Liver (tissue), 9 donors: ENCODE measurements around the gene ZNF536. TPM values are rescaled to one million over a fixed set of nuclear protein-coding genes. Genes with fewer than 3 reads are reported as not detected.

Experiments
- DNase-seq: peaks from one replicate; pipeline ENCODE4 v3.0.0-alpha.2; 2017; ENCODE audit warnings: low spot score
- H3K27ac ChIP-seq, 2 donors: one replicate each; pipeline ENCODE4 v1.7.0; 2013; ENCODE audit warnings: inconsistent platforms in 2 of 2, low read length in 2 of 2, control low read depth in 1 of 2, low read depth in 1 of 2, mild to moderate bottlenecking in 1 of 2
- H3K27me3 ChIP-seq, 4 donors: one replicate each; pipeline versions ENCODE4 v1.6.1 to v1.7.0; 2013; ENCODE audit warnings: low read length in 3 of 4, inconsistent platforms in 1 of 4, mild to moderate bottlenecking in 1 of 4, moderate library complexity in 1 of 4; ENCODE audit not compliant: control insufficient read depth in 4 of 4, insufficient read depth in 4 of 4
- H3K36me3 ChIP-seq, 4 donors: one replicate each; pipeline versions ENCODE4 v1.6.1 to v1.7.0; 2013; ENCODE audit warnings: low read length in 3 of 4, mild to moderate bottlenecking in 3 of 4, low read depth in 1 of 4, moderate library complexity in 1 of 4; ENCODE audit not compliant: control insufficient read depth in 4 of 4, insufficient read depth in 3 of 4
- H3K4me1 ChIP-seq, 4 donors: one replicate each; pipeline versions ENCODE4 v1.6.1 to v1.7.0; 2013; ENCODE audit warnings: low read length in 3 of 4, mild to moderate bottlenecking in 3 of 4, moderate library complexity in 1 of 4; ENCODE audit not compliant: control insufficient read depth in 4 of 4, insufficient read depth in 4 of 4
- H3K4me3 ChIP-seq, 3 donors: one replicate each; pipeline versions ENCODE4 v1.6.1 to v1.7.0; 2013; ENCODE audit warnings: low read length in 3 of 3, control low read depth in 1 of 3, low read depth in 1 of 3, mild to moderate bottlenecking in 1 of 3
- H3K9ac ChIP-seq, 2 donors: one replicate each; pipeline ENCODE4 v1.7.0; 2013; ENCODE audit warnings: low read length in 2 of 2, mild to moderate bottlenecking in 2 of 2, moderate library complexity in 2 of 2, control low read depth in 1 of 2, low read depth in 1 of 2
- H3K9me3 ChIP-seq, 4 donors: one replicate each; pipeline versions ENCODE4 v1.6.1 to v1.7.0; 2013; ENCODE audit warnings: low read length in 3 of 4; ENCODE audit not compliant: control insufficient read depth in 4 of 4
- EGR1 ChIP-seq, 2 donors: IDR thresholded peaks; 2 replicates each; pipeline ENCODE4 v1.6.1; 2016 to 2018; ENCODE audit warnings: antibody characterized with exemption in 2 of 2, low read depth in 2 of 2
- FOXA1 ChIP-seq: IDR thresholded peaks from 2 replicates; pipeline ENCODE4 v1.6.1; 2016; ENCODE audit warnings: antibody characterized with exemption
- FOXA2 ChIP-seq: IDR thresholded peaks from 2 replicates; pipeline ENCODE4 v1.6.1; 2016; ENCODE audit warnings: antibody characterized with exemption
- GABPA ChIP-seq, 2 donors: IDR thresholded peaks in 1 of 2; conservative IDR thresholded peaks in 1 of 2; 2 replicates each; pipeline ENCODE4 v1.6.1; 2016; ENCODE audit warnings: antibody characterized with exemption in 2 of 2, mild to moderate bottlenecking in 1 of 2, moderate library complexity in 1 of 2
- HNF4A ChIP-seq, 2 donors: conservative IDR thresholded peaks; 2 replicates each; pipeline ENCODE4 v1.6.1; 2016; ENCODE audit warnings: antibody characterized with exemption in 2 of 2, mild to moderate bottlenecking in 2 of 2
- HNF4G ChIP-seq: IDR thresholded peaks from 2 replicates; pipeline ENCODE4 v1.6.1; 2016; ENCODE audit warnings: antibody characterized with exemption
- JUND ChIP-seq, 2 donors: IDR thresholded peaks; 2 replicates each; pipeline ENCODE4 v1.6.1; 2016; ENCODE audit warnings: antibody characterized with exemption in 2 of 2
- NR2F2 ChIP-seq: IDR thresholded peaks from 2 replicates; pipeline ENCODE4 v1.6.1; 2016; ENCODE audit warnings: antibody characterized with exemption
- RAD21 ChIP-seq, 2 donors: IDR thresholded peaks; 2 replicates each; pipeline ENCODE4 v1.6.1; 2016; ENCODE audit warnings: antibody characterized with exemption in 2 of 2, mild to moderate bottlenecking in 2 of 2
- RXRA ChIP-seq, 2 donors: IDR thresholded peaks; 2 replicates each; pipeline ENCODE4 v1.6.1; 2017 to 2018; ENCODE audit warnings: antibody characterized with exemption in 2 of 2, mild to moderate bottlenecking in 1 of 2
- SP1 ChIP-seq: IDR thresholded peaks from 2 replicates; pipeline ENCODE4 v1.6.1; 2018; ENCODE audit warnings: antibody characterized with exemption, mild to moderate bottlenecking
- TAF1 ChIP-seq: conservative IDR thresholded peaks from 2 replicates; pipeline ENCODE4 v1.6.1; 2016; ENCODE audit warnings: antibody characterized with exemption, mild to moderate bottlenecking
- YY1 ChIP-seq: IDR thresholded peaks from 2 replicates; pipeline ENCODE4 v1.6.1; 2016; ENCODE audit warnings: antibody characterized with exemption, mild to moderate bottlenecking
- WGBS: extraction: QIAGEN DNeasy Blood & Tissue Kit; methylation state at CpG from one replicate; pipeline ENCODE4 v1.1.7; 2013; 5-methylcytosine and 5-hydroxymethylcytosine counted together
- polyA plus RNA-seq, 2 donors: library from polyadenylated mRNA; stranded (reverse) in 1 of 2; unstranded in 1 of 2; fragments of 200-250 nt in 1 of 2; fragments of >200 nt in 1 of 2; fragmentation: Nextera tagmentation in 1 of 2; extraction: Ambion mirVana in 1 of 2; gene quantifications; one replicate each; pipeline versions ENCODE4 v1.2.1 to v1.2.3, GENCODE V29; 2013 to 2015
- total RNA-seq, 2 donors: library from RNA; depleted of rRNA; stranded (reverse); fragments of >200 nt; gene quantifications; one replicate each; pipeline ENCODE4 v1.2.3, GENCODE V29; 2014
- TF ChIP-seq, protein P1 (sequence below): IDR thresholded peaks from 2 replicates; pipeline ENCODE4 v1.6.1; 2016; ENCODE audit warnings: antibody characterized with exemption, mild to moderate bottlenecking
- TF ChIP-seq, protein P2 (sequence below): IDR thresholded peaks from 2 replicates; pipeline ENCODE4 v1.6.1; 2016; ENCODE audit warnings: antibody characterized with exemption
- TF ChIP-seq, protein P3 (sequence below): IDR thresholded peaks from 2 replicates; pipeline ENCODE4 v1.6.1; 2016; ENCODE audit warnings: antibody characterized with exemption
- TF ChIP-seq, protein P4 (sequence below): IDR thresholded peaks from 2 replicates; pipeline ENCODE4 v1.6.1; 2016; ENCODE audit warnings: antibody characterized with exemption
- TF ChIP-seq, protein P5 (sequence below): fragments of 150-350 bp; IDR thresholded peaks from 2 replicates; pipeline ENCODE4 v1.5.1; 2017; ENCODE audit warnings: improper control_type of control experiment, low read depth, low read length; ENCODE audit not compliant: missing input control
- donor health status: healthy.
- donor health status: healthy.
- donor health status: healthy.
- donor health status: healthy.
- donor health status: healthy.

The ZNF536 gene
- total and polyA plus RNA-seq, 4 donors = 0.02 to 0.17 (median 0.08) TPM

DNA sequence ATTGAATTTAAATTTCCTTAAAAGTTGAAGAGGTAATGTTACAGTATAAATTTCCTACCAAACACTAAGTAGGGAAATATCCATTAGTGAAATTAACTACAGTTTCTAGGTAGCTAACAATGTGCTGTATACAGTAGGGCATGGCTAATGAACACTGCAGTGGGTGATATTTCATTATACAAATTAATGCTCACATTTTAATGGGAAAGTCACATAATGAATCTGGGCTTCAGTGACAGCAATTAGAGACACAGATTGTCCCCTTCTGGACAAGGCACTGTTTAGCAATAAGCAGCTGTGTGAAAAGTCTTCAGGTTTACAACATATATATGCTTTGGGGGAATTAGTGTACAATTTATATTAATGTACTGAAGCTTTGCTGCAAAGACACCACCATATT, 169.4 kb downstream of the ZNF536 start:
- Histone ChIP-seq H3K9ac (no peak overlapping the region), H3K4me3 (no peak overlapping the region), H3K27ac (no peak overlapping the region), H3K36me3 (no peaks in the 10 kb centered on the region), H3K4me1 (no peaks in the 10 kb centered on the region), H3K9me3 (peaks cover 0 to 3% (median 0%) of the 10 kb centered on the region in 4 donors), H3K27me3 (no peaks in the 10 kb centered on the region)
- TF ChIP-seq NR2F2 (no peak), FOXA1 (no peak), JUND (IDR thresholded peaks at IDR 0.05) (no peak), FOXA2 (no peak)
- TF ChIP-seq, protein P1, sequence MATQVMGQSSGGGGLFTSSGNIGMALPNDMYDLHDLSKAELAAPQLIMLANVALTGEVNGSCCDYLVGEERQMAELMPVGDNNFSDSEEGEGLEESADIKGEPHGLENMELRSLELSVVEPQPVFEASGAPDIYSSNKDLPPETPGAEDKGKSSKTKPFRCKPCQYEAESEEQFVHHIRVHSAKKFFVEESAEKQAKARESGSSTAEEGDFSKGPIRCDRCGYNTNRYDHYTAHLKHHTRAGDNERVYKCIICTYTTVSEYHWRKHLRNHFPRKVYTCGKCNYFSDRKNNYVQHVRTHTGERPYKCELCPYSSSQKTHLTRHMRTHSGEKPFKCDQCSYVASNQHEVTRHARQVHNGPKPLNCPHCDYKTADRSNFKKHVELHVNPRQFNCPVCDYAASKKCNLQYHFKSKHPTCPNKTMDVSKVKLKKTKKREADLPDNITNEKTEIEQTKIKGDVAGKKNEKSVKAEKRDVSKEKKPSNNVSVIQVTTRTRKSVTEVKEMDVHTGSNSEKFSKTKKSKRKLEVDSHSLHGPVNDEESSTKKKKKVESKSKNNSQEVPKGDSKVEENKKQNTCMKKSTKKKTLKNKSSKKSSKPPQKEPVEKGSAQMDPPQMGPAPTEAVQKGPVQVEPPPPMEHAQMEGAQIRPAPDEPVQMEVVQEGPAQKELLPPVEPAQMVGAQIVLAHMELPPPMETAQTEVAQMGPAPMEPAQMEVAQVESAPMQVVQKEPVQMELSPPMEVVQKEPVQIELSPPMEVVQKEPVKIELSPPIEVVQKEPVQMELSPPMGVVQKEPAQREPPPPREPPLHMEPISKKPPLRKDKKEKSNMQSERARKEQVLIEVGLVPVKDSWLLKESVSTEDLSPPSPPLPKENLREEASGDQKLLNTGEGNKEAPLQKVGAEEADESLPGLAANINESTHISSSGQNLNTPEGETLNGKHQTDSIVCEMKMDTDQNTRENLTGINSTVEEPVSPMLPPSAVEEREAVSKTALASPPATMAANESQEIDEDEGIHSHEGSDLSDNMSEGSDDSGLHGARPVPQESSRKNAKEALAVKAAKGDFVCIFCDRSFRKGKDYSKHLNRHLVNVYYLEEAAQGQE = no peak
- TF ChIP-seq, protein P2, sequence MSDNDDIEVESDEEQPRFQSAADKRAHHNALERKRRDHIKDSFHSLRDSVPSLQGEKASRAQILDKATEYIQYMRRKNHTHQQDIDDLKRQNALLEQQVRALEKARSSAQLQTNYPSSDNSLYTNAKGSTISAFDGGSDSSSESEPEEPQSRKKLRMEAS = no peak
- TF ChIP-seq, protein P3, sequence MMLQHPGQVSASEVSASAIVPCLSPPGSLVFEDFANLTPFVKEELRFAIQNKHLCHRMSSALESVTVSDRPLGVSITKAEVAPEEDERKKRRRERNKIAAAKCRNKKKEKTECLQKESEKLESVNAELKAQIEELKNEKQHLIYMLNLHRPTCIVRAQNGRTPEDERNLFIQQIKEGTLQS = no peak
- no peak for DNase-seq

DNA sequence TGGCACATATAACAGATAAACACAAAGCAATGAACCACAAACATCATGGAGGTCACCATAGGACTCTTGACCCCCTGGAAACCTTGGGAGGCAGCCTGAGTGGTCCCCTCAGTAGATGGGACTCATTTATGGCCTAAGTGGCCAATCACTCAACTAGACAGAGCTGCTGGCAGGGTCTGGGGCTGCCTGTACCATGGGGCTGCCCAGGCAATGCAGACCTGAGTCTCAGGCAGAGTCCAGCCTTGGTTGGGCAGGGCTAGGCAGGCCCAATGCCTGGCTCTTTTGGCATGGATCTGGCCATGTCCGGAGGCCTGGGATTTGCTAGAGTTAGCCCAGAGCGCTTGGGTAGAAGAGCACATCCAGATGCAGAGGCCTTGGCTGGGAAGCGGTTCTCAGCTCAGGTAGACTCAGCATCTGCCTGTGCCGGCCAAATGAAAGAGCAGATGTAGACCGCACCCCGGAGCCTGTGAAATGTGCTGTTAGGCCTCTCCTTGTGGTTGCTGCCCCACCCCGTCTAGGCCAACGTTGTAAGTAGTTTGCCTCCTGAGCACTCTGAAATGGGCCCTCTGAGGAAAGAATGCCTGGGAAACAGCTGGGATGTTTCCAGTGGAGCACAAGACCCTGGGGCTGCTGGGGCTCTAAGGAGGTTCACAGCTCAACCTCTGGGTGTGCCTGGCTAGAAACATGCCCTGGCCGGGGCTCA, 171.2 kb downstream of the ZNF536 start:
- H3K9ac ChIP-seq = no peak overlapping the region
- WGBS = 90% methylated on average over 9 of the region's 9 CpGs
- H3K4me3 ChIP-seq = no peak overlapping the region
- no peaks in the 10 kb centered on the region for H3K36me3 ChIP-seq
- peaks cover 0 to 3% (median 0%) of the 10 kb centered on the region in 4 donors for H3K9me3 ChIP-seq
- no peaks in the 10 kb centered on the region for H3K27me3 ChIP-seq
- H3K27ac ChIP-seq = no peak overlapping the region
- H3K4me1 ChIP-seq = no peaks in the 10 kb centered on the region
- TF ChIP-seq SP1 (no peak), TAF1 (no peak), FOXA2 (no peak), RAD21 (IDR thresholded peaks at IDR 0.05) (no peak), HNF4G (no peak), FOXA1 (no peak), RXRA (IDR thresholded peaks at IDR 0.05) (no peak), YY1 (no peak), EGR1 (IDR thresholded peaks at IDR 0.05; ENCODE audit: low read depth in 2 of 2) (no peak), JUND (IDR thresholded peaks at IDR 0.05) (no peak), HNF4A (conservative IDR thresholded peaks at IDR 0.05) (no peak), GABPA (IDR thresholded peaks at IDR 0.05 in 1 of 2, conservative IDR thresholded peaks at IDR 0.05 in 1 of 2) (no peak), NR2F2 (no peak)
- TF ChIP-seq, protein P4, sequence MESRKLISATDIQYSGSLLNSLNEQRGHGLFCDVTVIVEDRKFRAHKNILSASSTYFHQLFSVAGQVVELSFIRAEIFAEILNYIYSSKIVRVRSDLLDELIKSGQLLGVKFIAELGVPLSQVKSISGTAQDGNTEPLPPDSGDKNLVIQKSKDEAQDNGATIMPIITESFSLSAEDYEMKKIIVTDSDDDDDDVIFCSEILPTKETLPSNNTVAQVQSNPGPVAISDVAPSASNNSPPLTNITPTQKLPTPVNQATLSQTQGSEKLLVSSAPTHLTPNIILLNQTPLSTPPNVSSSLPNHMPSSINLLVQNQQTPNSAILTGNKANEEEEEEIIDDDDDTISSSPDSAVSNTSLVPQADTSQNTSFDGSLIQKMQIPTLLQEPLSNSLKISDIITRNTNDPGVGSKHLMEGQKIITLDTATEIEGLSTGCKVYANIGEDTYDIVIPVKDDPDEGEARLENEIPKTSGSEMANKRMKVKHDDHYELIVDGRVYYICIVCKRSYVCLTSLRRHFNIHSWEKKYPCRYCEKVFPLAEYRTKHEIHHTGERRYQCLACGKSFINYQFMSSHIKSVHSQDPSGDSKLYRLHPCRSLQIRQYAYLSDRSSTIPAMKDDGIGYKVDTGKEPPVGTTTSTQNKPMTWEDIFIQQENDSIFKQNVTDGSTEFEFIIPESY = no peak
- TF ChIP-seq, protein P5, sequence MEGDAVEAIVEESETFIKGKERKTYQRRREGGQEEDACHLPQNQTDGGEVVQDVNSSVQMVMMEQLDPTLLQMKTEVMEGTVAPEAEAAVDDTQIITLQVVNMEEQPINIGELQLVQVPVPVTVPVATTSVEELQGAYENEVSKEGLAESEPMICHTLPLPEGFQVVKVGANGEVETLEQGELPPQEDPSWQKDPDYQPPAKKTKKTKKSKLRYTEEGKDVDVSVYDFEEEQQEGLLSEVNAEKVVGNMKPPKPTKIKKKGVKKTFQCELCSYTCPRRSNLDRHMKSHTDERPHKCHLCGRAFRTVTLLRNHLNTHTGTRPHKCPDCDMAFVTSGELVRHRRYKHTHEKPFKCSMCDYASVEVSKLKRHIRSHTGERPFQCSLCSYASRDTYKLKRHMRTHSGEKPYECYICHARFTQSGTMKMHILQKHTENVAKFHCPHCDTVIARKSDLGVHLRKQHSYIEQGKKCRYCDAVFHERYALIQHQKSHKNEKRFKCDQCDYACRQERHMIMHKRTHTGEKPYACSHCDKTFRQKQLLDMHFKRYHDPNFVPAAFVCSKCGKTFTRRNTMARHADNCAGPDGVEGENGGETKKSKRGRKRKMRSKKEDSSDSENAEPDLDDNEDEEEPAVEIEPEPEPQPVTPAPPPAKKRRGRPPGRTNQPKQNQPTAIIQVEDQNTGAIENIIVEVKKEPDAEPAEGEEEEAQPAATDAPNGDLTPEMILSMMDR = no peak
- TF ChIP-seq, protein P3 = no peak
- TF ChIP-seq, protein P1 = no peak
- TF ChIP-seq, protein P2 = no peak
- DNase-seq = no peak
